A673 (cell line): ENCODE measurements around the gene PIGP.

Source experiments
- CTCF ChIP-seq: fragments of 300-800, 200-600 bp; sonication (generic); conservative IDR thresholded peaks from 2 replicates; pipeline ENCODE4 v1.5.1; 2017; ENCODE audit warnings: low read depth, mild to moderate bottlenecking, antibody characterized with exemption, low read length, moderate library complexity, mixed read lengths
- EZH2 ChIP-seq: fragments of 200-600 bp; sonication (generic); IDR thresholded peaks from 2 replicates; pipeline ENCODE4 v1.6.1; 2017; ENCODE audit warnings: borderline replicate concordance, low read depth, mild to moderate bottlenecking, mixed read lengths, antibody characterized with exemption, low read length; ENCODE audit not compliant: poor library complexity, severe bottlenecking

GRCh38 chr21:37030864-37031263, 42.0 kb downstream of the PIGP start:
- TF ChIP-seq CTCF (no peak), EZH2 (no peak)
